PC-3 (cell line): ENCODE measurements around the gene RHBDD2. TPM values are rescaled to one million over a fixed set of nuclear protein-coding genes. Genes with fewer than 3 reads are reported as not detected.

Experiments
- ATAC-seq: fragments of 200-7000 bp; cut with Tn5 transposase; 2 replicates; pipeline ENCODE4 v1.9.1; 2020; ENCODE audit warnings: mild to moderate bottlenecking, moderate library complexity
- BruUV-seq: library from RNA; stranded (reverse); fragments of 400-500 nt; replicated peaks from 2 replicates; lab custom pipeline; 2021; lab: Mats Ljungman, UMichigan
- CTCF ChIA-PET: fragments of 300-600 bp; sonication (Branson Sonifier 250); formaldehyde crosslinking; loops from one replicate; lab custom pipeline; 2022; ENCODE audit warnings: antibody characterized with exemption; lab: Charles Lee
- POLR2A ChIA-PET: fragments of 300-600 bp; sonication (Branson Sonifier 250); formaldehyde crosslinking; loops from one replicate; lab custom pipeline; 2022; ENCODE audit warnings: antibody characterized with exemption; ENCODE audit not compliant: unreplicated experiment; lab: Charles Lee
- DNase-seq: peaks from one replicate; pipeline ENCODE4 v3.0.0-alpha.2; 2015
- H2AFZ ChIP-seq: fragments of 300-600 bp; sonication (generic); 2 replicates; pipeline ENCODE4 v1.6.0; 2016; ENCODE audit warnings: antibody characterized with exemption, low read length
- H3F3A ChIP-seq: fragments of 300-600 bp; sonication (generic); one replicate; pipeline ENCODE4 v1.6.0; 2017; ENCODE audit warnings: antibody characterized with exemption, low read length, control low read depth, mild to moderate bottlenecking; ENCODE audit not compliant: unreplicated experiment
- H3K27ac ChIP-seq: fragments of 300-600 bp; sonication (generic); 2 replicates; pipeline ENCODE4 v1.5.1; 2016; ENCODE audit warnings: mild to moderate bottlenecking, low read length
- H3K27me3 ChIP-seq: fragments of 300-600 bp; sonication (generic); 2 replicates; pipeline ENCODE4 v1.6.1; 2016; ENCODE audit warnings: low read length, mixed read lengths
- H3K36me3 ChIP-seq: fragments of 300-600 bp; sonication (generic); 2 replicates; pipeline ENCODE4 v1.6.1; 2016; ENCODE audit warnings: low read depth, mixed run types, low read length, mixed read lengths
- H3K4me1 ChIP-seq: fragments of 300-600 bp; sonication (generic); 2 replicates; pipeline ENCODE4 v1.5.1; 2016; ENCODE audit warnings: low read length; ENCODE audit not compliant: insufficient read depth
- H3K4me2 ChIP-seq: fragments of 300-600 bp; sonication (generic); 2 replicates; pipeline ENCODE4 v1.6.0; 2016; ENCODE audit warnings: low read length
- H3K4me3 ChIP-seq: fragments of 300-600 bp; sonication (generic); 2 replicates; pipeline ENCODE4 v1.5.1; 2016; ENCODE audit warnings: mild to moderate bottlenecking, low read length, mixed read lengths
- H3K79me2 ChIP-seq: fragments of 300-600 bp; sonication (generic); 2 replicates; pipeline ENCODE4 v1.6.1; 2017; ENCODE audit warnings: low read length, mixed read lengths
- H3K9ac ChIP-seq: fragments of 300-600 bp; sonication (generic); 2 replicates; pipeline ENCODE4 v1.6.0; 2016; ENCODE audit warnings: mild to moderate bottlenecking, low read length
- H3K9me2 ChIP-seq: fragments of 300-600 bp; sonication (generic); replicated peaks from 2 replicates; pipeline ENCODE4 v1.6.1; 2016; ENCODE audit warnings: mixed run types, low read length, mixed read lengths
- H3K9me3 ChIP-seq: fragments of 300-600 bp; sonication (generic); 2 replicates; pipeline ENCODE4 v1.6.1; 2016; ENCODE audit warnings: low read length, mixed read lengths
- H4K20me1 ChIP-seq: fragments of 300-600 bp; sonication (generic); 2 replicates; pipeline ENCODE4 v1.6.1; 2016; ENCODE audit warnings: low read length, mixed read lengths
- EZH2 ChIP-seq: fragments of 300-600 bp; sonication (generic); IDR thresholded peaks from one replicate; pipeline ENCODE4 v1.6.1; 2017; ENCODE audit warnings: antibody characterized with exemption, mild to moderate bottlenecking, low read length; ENCODE audit not compliant: unreplicated experiment
- EZH2phosphoT487 ChIP-seq: fragments of 300-600 bp; sonication (generic); IDR thresholded peaks from 2 replicates; pipeline ENCODE4 v1.6.1; 2018; ENCODE audit warnings: mild to moderate bottlenecking, antibody characterized with exemption, low read length, borderline replicate concordance
- intact Hi-C: fragments of 100-400 bp; cut with micrococcal nuclease; formaldehyde crosslinking; loops from 2 replicates; pipeline ENCODE4 v1.9.0; 2023
- total RNA-seq: library from RNA; depleted of rRNA; stranded (reverse); fragments of >200 nt; gene quantifications from 2 replicates; pipeline ENCODE4 v1.2.3, GENCODE V29; 2014
- TF ChIP-seq, protein P1 (sequence below): fragments of 300-600 bp; sonication (generic); conservative IDR thresholded peaks from 2 replicates; pipeline ENCODE4 v1.5.1; 2017; ENCODE audit warnings: antibody characterized with exemption, low read depth, mild to moderate bottlenecking, low read length

RHBDD2 gene
- total RNA-seq, 1 experiment from 2014 or later = 42.7 TPM

DNA sequence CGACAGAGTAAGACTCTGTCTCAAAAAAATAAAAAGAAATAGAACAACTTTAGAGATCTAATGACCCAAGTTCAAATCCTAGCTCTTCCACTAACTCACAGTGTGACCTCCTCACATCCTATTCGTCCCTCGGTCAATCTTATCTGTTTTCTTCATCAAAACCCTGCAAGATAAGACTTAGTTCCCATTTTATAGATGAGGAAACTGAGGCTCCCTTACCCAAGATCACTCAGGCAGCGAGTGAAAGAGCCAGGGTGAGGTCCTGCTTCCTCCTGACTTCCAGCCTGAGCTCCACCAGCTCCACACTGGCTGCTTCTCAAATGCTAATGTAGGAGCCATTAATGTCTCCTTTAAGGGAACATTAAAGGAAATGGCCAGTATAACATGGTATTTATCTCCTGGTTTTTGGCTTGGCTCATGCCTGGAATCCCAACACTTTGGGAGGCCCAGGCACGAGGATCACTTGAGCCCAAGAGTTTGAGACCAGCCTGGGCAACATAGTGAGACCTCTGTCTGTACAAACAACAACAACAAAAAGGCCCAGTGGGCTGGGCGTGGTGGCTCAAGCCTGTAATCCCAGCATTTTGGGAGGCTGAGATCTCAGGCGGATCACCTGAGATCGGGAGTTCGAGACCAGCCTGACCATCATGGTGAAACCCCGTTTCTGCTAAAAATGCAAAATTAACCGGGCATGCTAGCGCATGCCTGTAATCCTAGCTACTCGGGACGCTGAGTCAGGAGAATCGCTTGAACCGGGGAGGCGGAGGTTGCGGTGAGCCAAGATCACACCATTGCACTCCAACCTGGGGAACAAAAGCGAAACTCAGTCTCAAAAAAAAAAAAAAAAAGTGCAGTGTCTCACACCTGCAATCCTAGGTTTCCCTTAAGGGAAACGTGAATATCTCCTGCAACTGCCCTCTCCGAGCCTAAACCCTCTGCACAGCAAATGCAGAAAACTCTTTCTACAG is 3.4 kb upstream of the RHBDD2 start:
- peaks cover 15% of the 10 kb centered on the region for H3K79me2 ChIP-seq
- no peak for ATAC-seq
- no peak overlapping the region for H2AFZ ChIP-seq
- peaks cover 13% of the 10 kb centered on the region for H3K4me1 ChIP-seq
- BruUV-seq = no TSS peak
- H3K36me3 ChIP-seq = no peaks in the 10 kb centered on the region
- H3K27ac ChIP-seq = no peak overlapping the region
- ChIA-PET CTCF (no interaction called here), POLR2A (no interaction called here)
- H3F3A ChIP-seq = no peaks in the 10 kb centered on the region
- H3K4me2 ChIP-seq = no peak overlapping the region
- no peak for DNase-seq
- intact Hi-C loops = loop anchor here (5.0 kb wide), 1 partner anchor 98 kb away; no protein-coding TSS in a partner anchor
- TF ChIP-seq, protein P1, sequence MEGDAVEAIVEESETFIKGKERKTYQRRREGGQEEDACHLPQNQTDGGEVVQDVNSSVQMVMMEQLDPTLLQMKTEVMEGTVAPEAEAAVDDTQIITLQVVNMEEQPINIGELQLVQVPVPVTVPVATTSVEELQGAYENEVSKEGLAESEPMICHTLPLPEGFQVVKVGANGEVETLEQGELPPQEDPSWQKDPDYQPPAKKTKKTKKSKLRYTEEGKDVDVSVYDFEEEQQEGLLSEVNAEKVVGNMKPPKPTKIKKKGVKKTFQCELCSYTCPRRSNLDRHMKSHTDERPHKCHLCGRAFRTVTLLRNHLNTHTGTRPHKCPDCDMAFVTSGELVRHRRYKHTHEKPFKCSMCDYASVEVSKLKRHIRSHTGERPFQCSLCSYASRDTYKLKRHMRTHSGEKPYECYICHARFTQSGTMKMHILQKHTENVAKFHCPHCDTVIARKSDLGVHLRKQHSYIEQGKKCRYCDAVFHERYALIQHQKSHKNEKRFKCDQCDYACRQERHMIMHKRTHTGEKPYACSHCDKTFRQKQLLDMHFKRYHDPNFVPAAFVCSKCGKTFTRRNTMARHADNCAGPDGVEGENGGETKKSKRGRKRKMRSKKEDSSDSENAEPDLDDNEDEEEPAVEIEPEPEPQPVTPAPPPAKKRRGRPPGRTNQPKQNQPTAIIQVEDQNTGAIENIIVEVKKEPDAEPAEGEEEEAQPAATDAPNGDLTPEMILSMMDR = no peak
- TF ChIP-seq EZH2phosphoT487 (no peak), EZH2 (no peak)
- no peak overlapping the region for H3K9ac ChIP-seq
- H3K9me2 ChIP-seq = no peaks in the 10 kb centered on the region
- no peaks in the 10 kb centered on the region for H4K20me1 ChIP-seq
- no peak overlapping the region for H3K4me3 ChIP-seq
- no peaks in the 10 kb centered on the region for H3K27me3 ChIP-seq
- no peaks in the 10 kb centered on the region for H3K9me3 ChIP-seq

DNA sequence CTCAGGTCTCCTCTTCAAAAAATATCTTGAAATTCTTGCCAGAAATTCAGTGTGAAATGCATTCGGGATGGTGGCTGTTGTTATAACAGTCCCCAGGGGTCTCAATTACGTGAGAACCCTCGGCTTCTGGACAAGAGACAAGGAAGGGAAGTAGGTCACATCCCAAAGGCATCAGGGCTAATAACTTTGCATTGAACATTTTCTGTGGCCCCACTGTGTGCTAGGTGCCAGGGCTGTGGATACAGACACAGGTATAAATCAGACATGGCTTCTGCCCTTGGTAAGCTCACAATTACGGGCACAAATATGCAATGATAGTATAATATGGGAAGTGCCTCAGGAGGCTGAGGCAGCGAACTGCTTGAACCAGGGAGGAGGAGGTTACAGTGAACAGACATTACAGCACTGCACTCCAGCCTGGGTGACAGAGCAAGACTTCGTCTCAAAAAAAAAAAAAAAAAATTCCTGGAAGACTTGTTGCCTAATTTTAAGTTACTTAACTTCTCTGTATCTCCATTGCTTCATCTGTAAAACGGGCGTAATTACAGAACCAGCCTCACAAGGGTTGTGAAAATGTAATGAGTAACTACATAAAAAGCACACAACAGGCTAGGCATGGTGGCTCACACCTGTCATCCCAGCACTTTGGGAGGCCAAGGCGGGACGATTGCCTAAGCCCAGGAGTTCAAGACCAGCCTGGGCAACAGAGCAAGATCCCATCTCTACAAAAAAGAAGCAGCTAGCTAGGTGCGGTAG is 2.5 kb upstream of the RHBDD2 start:
- TF ChIP-seq EZH2 (no peak), EZH2phosphoT487 (no peak)
- TF ChIP-seq, protein P1 = no peak
- Histone ChIP-seq H2AFZ (no peak overlapping the region), H3K9ac (no peak overlapping the region), H3K27ac (no peak overlapping the region), H3K9me2 (no peaks in the 10 kb centered on the region), H3K9me3 (no peaks in the 10 kb centered on the region), H3K4me2 (no peak overlapping the region), H3K79me2 (peaks cover 24% of the 10 kb centered on the region), H3K27me3 (no peaks in the 10 kb centered on the region), H3F3A (no peaks in the 10 kb centered on the region), H3K4me3 (no peak overlapping the region), H4K20me1 (no peaks in the 10 kb centered on the region), H3K36me3 (peaks cover under 1% of the 10 kb centered on the region; the same call in 1 of the 2 replicates), H3K4me1 (peaks cover 13% of the 10 kb centered on the region)
- no TSS peak for BruUV-seq
- POLR2A ChIA-PET = no interaction called here
- DNase-seq (no peak), ATAC-seq (no peak)
- intact Hi-C loops = loop anchor here (5.0 kb wide), 1 partner anchor 99 kb away; no protein-coding TSS in a partner anchor
- CTCF ChIA-PET = no interaction called here
